Thymus (tissue), 11 donors: ENCODE measurements around the gene FLNC. TPM values are rescaled to one million over a fixed set of nuclear protein-coding genes. Genes with fewer than 3 reads are reported as not detected.

Experiments
- DNase-seq, 9 donors: peaks; one replicate each; pipeline ENCODE4 v3.0.0-alpha.2; 2013; ENCODE audit warnings: low spot score in 9 of 9, low read depth in 6 of 9, missing footprints in 1 of 9
- H3K27ac ChIP-seq, 2 donors: one replicate each; pipeline ENCODE4 v1.5.1; 2013; ENCODE audit warnings: control low read depth in 1 of 2, low read depth in 1 of 2, low read length in 1 of 2, mild to moderate bottlenecking in 1 of 2, moderate library complexity in 1 of 2
- H3K27me3 ChIP-seq, 2 donors: one replicate each; pipeline ENCODE4 v1.5.1; 2013; ENCODE audit warnings: low read length in 1 of 2; ENCODE audit not compliant: control insufficient read depth in 2 of 2, insufficient read depth in 1 of 2
- H3K36me3 ChIP-seq, 2 donors: one replicate each; pipeline ENCODE4 v1.5.1; 2013; ENCODE audit warnings: low read length in 1 of 2, mild to moderate bottlenecking in 1 of 2, moderate library complexity in 1 of 2; ENCODE audit not compliant: control insufficient read depth in 2 of 2, insufficient read depth in 2 of 2
- H3K4me1 ChIP-seq, 2 donors: one replicate each; pipeline ENCODE4 v1.5.1; 2013; ENCODE audit warnings: low read length in 2 of 2; ENCODE audit not compliant: control insufficient read depth in 2 of 2, insufficient read depth in 2 of 2
- H3K4me3 ChIP-seq, 2 donors: one replicate each; pipeline ENCODE4 v1.5.1; 2013; ENCODE audit warnings: low read length in 2 of 2, control low read depth in 1 of 2, mild to moderate bottlenecking in 1 of 2
- H3K9me3 ChIP-seq, 2 donors: one replicate each; pipeline ENCODE4 v1.5.1; 2013; ENCODE audit warnings: low read length in 1 of 2, mild to moderate bottlenecking in 1 of 2; ENCODE audit not compliant: control insufficient read depth in 2 of 2, insufficient read depth in 1 of 2
- WGBS: extraction: QIAGEN DNeasy Blood & Tissue Kit; methylation state at CpG from one replicate; pipeline ENCODE4 v1.1.7; 2013; 5-methylcytosine and 5-hydroxymethylcytosine counted together
- polyA plus RNA-seq: library from polyadenylated mRNA; stranded (reverse); fragments of 200-250 nt; gene quantifications from one replicate; pipeline ENCODE4 v1.2.3, GENCODE V29; 2013
- total RNA-seq: library from RNA; stranded (reverse); fragments of 120-200 nt; gene quantifications from one replicate; pipeline ENCODE4 v1.2.4, GENCODE V29; 2013
- donor health status: healthy.

The FLNC gene
- total and polyA plus RNA-seq, 2 donors, result 0.71 to 0.96 TPM

- Histone ChIP-seq H3K36me3 (no peaks in the 10 kb centered on the region), H3K27me3 (peaks cover 0 to 17% of the 10 kb centered on the region in 2 donors), H3K4me1 (peaks cover 0 to 6% of the 10 kb centered on the region in 2 donors), H3K4me3 (no peak overlapping the region), H3K27ac (no peak overlapping the region), H3K9me3 (peaks cover 0 to 3% of the 10 kb centered on the region in 2 donors)
- DNase-seq, result no peak
- WGBS, result 96% methylated on average over 8 of the region's 8 CpGs
These were observed 51.9 kb downstream of the FLNC start for GRCh38 chr7:128882134-128882533.

GRCh38 chr7:128883622-128884448 lies 53.6 kb downstream of the FLNC start:
- peak in 7 of 9 donors; percentile 39 to 82 (median 65) for DNase-seq
- Histone ChIP-seq H3K4me1 (no peaks in the 10 kb centered on the region), H3K36me3 (no peaks in the 10 kb centered on the region), H3K27me3 (peaks cover 4 to 28% of the 10 kb centered on the region in 2 donors), H3K4me3 (no peak overlapping the region), H3K9me3 (peaks cover 0 to 3% of the 10 kb centered on the region in 2 donors), H3K27ac (no peak overlapping the region)
- 55% methylated on average over 19 of the region's 19 CpGs for WGBS

DNA sequence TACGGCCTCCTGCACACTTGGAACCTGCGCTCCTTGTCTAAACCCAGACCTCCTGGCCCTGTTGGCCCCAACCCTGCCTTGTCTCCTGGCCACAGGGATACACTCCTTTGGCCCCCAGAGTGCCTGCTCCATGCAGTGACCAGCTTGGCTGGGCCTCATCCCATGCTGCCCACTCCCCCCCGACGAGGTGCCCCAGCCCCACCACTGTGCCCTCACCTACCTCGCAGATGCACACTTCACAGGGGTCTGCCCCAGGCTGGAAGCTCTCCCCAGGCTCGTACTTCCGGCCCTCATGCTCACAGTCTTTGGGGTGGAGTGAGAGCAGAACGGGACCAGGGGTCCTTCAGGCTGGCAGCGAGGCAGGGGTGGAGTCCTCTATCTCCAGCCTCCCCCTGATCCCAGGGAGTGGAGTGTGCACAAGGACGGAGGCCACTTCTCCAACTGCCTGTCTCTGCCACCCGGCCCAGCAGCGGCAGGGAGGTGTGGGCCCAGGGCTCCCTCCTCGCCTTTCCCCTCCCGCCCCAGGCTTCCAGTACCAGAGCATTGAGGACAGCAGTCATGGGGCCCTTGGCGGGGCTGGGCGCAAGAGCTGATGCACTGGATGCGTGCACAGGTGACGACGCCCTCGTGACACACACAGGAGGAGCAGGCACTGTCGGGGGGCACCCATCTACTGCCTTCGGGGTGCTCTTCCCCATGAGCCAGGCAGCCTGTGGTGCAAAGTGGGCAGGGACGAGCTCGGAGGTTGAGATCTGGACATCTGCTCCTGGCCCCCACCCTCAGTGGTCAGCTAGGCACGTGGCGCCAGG lies 54.6 kb downstream of the FLNC start:
- H3K27me3 ChIP-seq, result peaks cover 13 to 36% of the 10 kb centered on the region in 2 donors
- no peaks in the 10 kb centered on the region for H3K4me1 ChIP-seq
- no peak overlapping the region for H3K27ac ChIP-seq
- no peaks in the 10 kb centered on the region for H3K36me3 ChIP-seq
- 96% methylated on average over 26 of the region's 26 CpGs for WGBS
- H3K9me3 ChIP-seq, result peaks cover 0 to 3% of the 10 kb centered on the region in 2 donors
- DNase-seq, result no peak
- no peak overlapping the region for H3K4me3 ChIP-seq

DNA sequence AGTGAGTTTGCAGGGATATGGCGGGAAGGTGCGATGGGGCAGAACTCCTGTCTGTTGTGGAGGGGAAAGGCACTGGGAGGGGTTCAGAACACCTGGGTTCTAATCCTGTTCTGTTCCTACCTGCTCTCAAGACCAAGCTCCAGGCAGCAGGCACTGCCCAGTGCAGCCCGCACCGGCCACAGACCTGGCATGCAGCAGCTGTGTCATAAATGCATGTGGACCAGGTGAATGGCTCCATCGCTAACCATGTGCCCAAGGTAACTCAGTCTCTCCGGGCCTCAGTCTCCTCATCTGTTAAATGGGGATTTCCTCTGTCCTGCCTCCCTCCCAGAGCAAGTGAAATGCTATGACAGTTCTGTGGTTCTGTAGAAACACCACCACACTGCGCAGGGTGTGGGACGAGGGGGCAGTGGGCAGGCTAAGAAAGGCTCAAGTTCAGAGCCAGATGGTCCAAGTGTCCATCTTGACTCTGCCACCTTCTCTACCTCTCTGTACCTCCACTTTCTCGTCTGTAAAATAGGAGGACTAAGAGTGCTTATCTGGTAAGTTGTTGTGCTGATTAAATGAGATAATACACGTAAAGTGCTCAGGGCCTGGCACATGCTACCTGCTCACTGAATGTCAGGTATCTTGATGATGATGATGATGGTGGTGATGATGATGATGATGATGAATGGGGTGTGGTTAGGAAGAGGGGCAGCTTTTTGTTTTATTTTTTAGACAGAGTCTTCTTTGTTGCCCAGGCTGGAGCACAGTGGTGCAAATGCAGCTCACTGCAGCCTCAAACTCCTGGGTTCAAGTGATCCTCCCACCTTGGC lies 55.4 kb downstream of the FLNC start:
- no peak for DNase-seq
- H3K9me3 ChIP-seq, result peaks cover 0 to 3% of the 10 kb centered on the region in 2 donors
- no peaks in the 10 kb centered on the region for H3K4me1 ChIP-seq
- no peaks in the 10 kb centered on the region for H3K36me3 ChIP-seq
- no peak overlapping the region for H3K27ac ChIP-seq
- 96% methylated on average over 10 of the region's 10 CpGs for WGBS
- H3K27me3 ChIP-seq, result peaks cover 21 to 40% of the 10 kb centered on the region in 2 donors
- H3K4me3 ChIP-seq, result no peak overlapping the region

DNA sequence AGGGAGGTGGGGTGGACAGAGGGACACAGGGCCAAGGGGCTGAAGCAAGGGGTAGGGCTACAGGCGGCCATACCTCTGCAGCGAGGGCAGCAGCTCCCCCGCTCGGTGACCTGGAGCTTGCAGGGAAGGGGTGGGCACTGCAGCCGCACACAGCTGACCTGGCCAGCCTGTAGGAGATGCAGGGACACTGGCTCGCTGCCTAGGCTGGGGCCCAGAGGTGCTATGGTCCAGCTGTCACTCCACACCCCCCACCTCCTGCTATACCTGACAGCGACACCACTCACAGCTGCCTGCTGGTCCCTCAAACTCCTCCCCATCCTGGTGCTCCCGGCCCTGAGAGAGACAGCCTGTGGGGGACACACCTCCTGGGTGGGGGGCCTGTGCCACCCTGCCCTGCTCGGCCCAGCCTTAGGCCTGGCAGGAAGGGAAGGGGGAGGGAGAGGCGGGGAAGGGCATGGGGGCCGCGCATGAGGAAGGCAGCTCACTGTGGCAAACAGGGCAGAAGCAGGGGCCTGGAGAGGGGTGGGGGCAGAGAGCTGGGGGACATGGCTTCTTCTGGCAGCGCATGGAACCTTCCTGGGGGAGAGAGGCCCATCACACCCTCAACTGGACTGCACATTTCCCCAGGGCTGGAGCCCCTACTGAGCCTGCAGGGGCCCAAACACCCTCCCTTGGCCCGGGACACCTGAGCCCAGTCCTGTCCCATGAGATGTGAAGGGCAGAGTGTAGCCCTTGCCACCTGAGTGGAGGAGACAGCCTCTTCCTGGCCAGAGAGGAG lies 56.4 kb downstream of the FLNC start:
- Histone ChIP-seq H3K9me3 (peaks cover 1 to 3% of the 10 kb centered on the region in 2 donors), H3K4me1 (no peaks in the 10 kb centered on the region), H3K27ac (no peak overlapping the region), H3K4me3 (no peak overlapping the region), H3K36me3 (no peaks in the 10 kb centered on the region), H3K27me3 (peaks cover 31 to 49% of the 10 kb centered on the region in 2 donors)
- 60% methylated on average over 14 of the region's 14 CpGs for WGBS
- DNase-seq, result no peak

DNA sequence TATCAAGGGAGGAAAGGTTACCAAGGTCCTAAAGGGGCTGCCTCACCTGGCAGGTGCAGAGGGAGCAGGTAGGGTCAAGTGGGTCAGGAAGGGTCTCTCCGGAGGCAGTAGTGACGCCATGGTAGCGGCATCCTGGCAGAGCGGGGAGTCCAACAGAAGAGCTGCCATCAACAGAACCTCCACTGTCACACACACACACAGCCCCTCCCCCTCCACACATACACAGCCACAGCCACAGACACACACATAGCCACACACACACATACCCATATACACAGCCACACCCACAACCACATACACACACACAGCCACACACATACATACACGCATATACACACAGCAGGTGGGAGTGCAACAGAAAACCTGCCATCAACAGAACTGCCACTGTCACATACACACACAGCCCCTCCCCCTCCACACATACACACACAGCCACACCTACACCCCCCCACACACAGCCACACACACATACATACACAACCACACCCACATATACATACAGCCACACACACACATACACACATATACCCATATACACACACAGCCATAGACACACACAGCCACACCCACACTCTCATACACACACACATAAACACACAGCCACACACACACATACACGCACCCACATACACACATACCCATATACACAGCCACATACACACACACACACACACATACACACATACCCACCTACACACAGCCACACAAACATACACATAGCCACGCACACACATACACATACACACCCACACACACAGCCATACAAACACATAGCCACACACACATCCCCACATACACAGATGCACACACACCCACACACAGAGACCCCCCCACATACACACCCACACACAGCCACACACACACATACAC lies 57.2 kb downstream of the FLNC start:
- peaks cover 36 to 56% of the 10 kb centered on the region in 2 donors for H3K27me3 ChIP-seq
- 96% methylated on average over 7 of the region's 7 CpGs for WGBS
- no peak for DNase-seq

GRCh38 chr7:128888039-128888755 lies 58.0 kb downstream of the FLNC start:
- Histone ChIP-seq H3K4me3 (no peak overlapping the region), H3K27me3 (peaks cover 36 to 64% of the 10 kb centered on the region in 2 donors), H3K36me3 (no peaks in the 10 kb centered on the region), H3K27ac (no peak overlapping the region), H3K4me1 (no peaks in the 10 kb centered on the region), H3K9me3 (peaks cover 1 to 3% of the 10 kb centered on the region in 2 donors)
- DNase-seq, result no peak
- WGBS, result 95% methylated on average over 7 of the region's 7 CpGs

More for the DNA sequence above, 57.2 kb downstream of the FLNC start:
- no peaks in the 10 kb centered on the region for H3K4me1 ChIP-seq
- no peak overlapping the region for H3K4me3 ChIP-seq
- H3K9me3 ChIP-seq, result peaks cover 1 to 3% of the 10 kb centered on the region in 2 donors
- no peaks in the 10 kb centered on the region for H3K36me3 ChIP-seq
- H3K27ac ChIP-seq, result no peak overlapping the region
